Measurements from ENCODE around the gene PROX1. TPM values are rescaled to one million over a fixed set of nuclear protein-coding genes. Genes with fewer than 3 reads are reported as not detected.

Gene PROX1
- total RNA-seq, 1 experiment from 2014 or later, result 19.9 TPM

DNA sequence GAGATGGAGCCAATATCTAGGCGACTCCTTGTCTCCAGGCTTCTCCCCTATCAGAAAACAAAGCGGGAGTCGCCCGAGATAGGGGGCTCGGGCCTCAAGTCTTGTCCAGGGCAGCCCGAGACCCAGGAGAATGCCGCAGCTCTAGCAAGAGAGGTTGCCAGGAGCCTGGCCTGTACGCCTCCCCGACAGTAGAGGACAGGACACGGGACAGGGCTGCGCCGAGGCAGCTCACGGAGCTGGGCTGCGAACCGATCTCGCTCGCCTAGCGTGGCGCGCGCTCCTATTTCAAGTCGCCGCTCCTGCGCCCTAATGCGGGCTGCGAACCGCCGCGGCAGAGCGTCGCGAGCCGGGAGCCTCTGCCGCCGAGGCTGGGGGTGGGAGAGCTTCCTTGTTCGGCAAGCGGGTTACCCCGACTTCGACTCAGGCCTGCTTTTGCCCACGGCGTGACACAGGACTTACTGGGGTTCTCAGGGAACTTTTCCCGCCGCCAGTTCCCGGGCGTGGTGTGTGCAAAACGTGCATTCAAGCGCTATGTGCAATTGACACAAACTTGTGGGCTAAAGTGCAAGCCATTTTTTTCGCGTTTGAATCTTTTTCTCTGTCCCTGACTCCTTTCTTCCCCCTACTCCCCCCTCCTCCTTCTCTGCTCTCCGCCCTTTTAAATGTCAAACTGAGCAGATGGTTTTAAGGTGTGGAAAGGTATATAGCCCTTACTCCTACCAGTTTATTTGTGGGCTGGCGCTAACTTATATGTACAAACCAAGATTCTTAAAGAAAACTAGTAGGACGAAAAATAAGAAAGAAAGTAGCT, 2.4 kb upstream of the PROX1 start:
- Histone ChIP-seq H3K27ac (no peak overlapping the region), H3K27me3 (no peaks in the 10 kb centered on the region), H3K4me1 (peaks cover 10% of the 10 kb centered on the region; the same call in 1 of the 2 replicates), H3K9me3 (replicated peaks) (no peaks in the 10 kb centered on the region), H3K4me3 (no peak overlapping the region), H3K36me3 (no peaks in the 10 kb centered on the region)
- DNase-seq, result no peak

DNA sequence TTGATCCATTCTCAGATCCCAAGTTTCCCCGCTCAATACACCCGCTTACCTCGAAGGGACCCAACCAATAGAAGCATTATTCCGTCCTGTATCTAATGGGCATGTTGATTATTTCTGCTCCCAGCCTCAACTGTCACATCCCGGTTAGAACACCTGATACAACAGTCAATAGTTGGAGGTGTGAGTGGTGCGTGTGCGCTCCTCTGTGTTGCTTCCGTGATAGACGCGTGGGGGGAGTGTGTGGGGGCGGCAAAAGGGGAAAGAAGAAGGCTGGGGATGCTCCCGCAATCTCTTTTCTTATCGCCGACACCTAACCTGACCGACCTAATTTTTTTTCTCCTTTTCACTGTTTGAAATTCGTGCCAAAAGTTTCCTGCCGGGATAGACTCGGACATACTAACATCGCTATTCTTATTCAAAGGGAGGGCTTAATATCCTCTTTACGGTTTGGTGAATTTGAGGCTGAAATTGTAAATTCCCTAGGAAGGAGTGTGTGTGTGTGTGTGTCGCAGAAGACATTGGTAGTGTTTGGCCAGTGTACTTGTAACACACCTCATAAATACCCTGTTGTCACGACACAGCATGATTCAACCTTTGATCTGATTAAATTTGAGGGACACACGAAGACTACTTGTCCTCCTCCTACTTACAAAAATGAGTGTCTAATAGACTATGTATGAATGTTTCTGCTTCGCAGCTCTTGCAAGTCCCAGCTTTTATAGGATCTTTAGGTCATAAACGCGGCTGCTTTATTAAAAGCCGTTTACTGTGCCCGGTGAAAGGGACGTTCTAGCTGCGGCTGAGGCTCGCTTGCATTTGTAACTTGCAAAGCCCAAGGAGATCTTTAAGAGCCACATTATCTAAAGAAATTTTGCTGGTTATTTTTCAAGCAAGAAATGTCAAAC, 1.5 kb upstream of the PROX1 start:
- no peak overlapping the region for H3K4me3 ChIP-seq
- H3K36me3 ChIP-seq, result no peaks in the 10 kb centered on the region
- no peak overlapping the region for H3K27ac ChIP-seq
- no peaks in the 10 kb centered on the region for H3K27me3 ChIP-seq
- H3K4me1 ChIP-seq, result peaks cover 10% of the 10 kb centered on the region; the same call in 1 of the 2 replicates
- no peaks in the 10 kb centered on the region for H3K9me3 ChIP-seq (replicated peaks)
- DNase-seq, result no peak

DNA sequence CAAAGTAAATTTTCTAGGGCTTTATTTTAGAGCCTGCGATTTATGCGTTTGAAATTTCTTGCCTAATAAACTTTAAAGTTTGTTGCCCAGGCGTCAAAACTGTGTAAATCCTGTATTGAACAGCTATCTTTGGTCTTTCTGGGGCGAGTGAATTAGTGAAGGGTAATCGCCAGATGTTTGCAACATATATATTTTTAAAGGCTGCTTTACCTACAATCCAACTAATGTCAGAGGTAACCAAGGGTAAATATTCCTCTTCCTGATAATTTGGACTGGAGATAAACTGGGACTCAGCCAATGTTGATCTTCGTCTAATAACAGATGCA, 885 bp upstream of the PROX1 start:
- peak overlapping the region; percentile 74 for H3K4me3 ChIP-seq
- no peak for DNase-seq
- H3K27me3 ChIP-seq, result no peaks in the 10 kb centered on the region
- no peaks in the 10 kb centered on the region for H3K9me3 ChIP-seq (replicated peaks)
- H3K27ac ChIP-seq, result no peak overlapping the region
- peaks cover 11% of the 10 kb centered on the region for H3K4me1 ChIP-seq
- H3K36me3 ChIP-seq, result no peaks in the 10 kb centered on the region

DNA sequence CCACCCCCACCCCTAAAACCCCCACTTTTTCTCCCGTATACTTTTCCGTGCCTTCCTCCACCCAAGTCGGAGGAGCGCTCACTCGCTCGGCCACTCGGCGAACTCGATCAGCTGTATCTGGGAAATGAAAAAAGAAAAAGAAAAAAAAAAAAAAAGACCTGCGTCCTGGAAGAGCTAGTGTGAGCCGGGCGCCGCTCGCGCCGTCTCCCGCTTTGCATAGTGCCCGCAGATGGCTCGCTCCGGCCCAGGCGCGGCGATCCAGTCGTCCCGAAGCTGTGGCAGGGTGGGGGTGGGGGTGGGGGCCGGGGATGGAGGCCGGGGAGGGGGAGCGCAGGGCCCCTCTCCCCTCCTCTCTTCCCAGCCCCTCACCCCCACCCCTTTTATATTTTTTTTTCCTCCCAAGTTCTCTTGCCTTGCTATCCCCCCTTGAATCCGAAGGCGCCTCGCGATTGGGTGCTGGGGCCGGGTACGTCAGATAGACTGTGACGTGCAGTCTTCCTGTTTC, 299 bp upstream of the PROX1 start:
- Histone ChIP-seq H3K9me3 (replicated peaks) (no peaks in the 10 kb centered on the region), H3K36me3 (no peaks in the 10 kb centered on the region), H3K27ac (peak overlapping the region; percentile 81), H3K27me3 (no peaks in the 10 kb centered on the region), H3K4me3 (peak overlapping the region; percentile 74), H3K4me1 (peaks cover 17% of the 10 kb centered on the region)
- DNase-seq, result peak in 1 of 2 experiments; percentile 96

DNA sequence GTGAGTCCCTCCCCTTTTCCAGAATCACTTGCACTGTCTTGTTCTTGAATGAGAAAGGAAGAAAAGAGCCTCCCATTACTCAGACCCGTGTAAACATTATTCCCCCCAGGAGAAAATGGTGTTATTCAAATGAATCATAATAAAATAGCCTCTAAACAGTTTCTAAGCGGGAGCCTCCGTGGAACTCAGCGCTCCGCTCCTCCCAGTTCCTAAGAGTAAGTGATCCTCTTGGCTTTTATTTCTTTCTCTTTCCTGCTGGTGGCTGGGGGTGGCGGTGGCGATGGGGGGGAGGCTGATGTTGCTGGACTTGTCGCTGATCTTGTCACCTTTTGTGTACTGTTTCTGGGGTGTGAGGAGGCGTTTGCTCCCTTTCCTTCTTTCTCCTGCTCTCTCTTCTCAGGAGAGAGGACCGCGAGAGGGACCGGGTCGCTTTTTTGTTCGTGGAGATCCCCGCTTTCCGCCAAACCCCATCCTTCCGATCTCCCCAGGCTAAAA, 781 bp downstream of the PROX1 start:
- Histone ChIP-seq H3K27ac (peak overlapping the region; percentile 81), H3K4me3 (peak overlapping the region; percentile 74), H3K36me3 (no peaks in the 10 kb centered on the region), H3K4me1 (peaks cover 21% of the 10 kb centered on the region), H3K27me3 (no peaks in the 10 kb centered on the region), H3K9me3 (replicated peaks) (no peaks in the 10 kb centered on the region)
- DNase-seq, result no peak

DNA sequence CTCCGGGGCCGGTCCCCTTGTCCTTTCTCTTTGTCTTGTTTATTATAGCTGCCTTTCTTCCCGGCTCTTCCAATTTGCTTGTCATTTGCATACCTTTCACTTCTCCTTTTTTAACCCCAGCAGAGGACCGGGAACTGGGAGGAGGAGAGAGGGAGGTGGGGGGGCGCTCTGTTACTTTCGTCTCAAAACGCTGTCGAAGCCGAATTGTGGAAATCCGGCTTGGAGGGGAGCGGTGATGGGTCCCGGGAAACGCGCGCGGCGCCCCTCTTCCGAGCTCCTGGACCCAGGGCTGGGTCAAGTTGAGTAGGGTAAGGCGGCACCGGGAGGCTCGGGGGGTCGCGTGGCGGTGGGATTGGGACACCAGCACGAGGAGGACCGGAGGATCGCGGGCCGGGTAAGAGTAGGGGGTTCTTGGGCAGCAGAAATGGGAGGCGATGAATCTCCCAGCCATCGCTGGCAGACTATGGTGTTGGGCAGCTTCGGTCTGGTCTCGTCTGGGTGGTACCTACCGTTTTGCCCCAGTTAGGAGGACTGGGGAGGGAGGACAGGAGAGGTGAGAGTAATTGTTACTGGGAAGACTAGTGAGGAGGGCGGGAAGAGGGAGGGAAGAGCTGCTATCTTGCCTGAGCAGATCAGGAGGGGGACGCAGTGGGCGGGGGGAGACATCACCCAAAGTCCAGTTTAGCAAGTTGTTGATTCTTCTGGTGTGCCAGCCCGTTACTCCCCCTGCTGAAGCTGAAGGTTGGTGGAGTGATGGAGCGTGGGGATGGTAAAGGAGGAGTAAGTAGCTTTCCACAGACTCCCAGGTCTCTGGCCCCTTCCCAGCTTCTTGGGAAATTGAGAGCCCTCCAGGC, 1.5 kb downstream of the PROX1 start:
- DNase-seq, result peak; percentile 44 to 60
- Histone ChIP-seq H3K9me3 (replicated peaks) (no peaks in the 10 kb centered on the region), H3K4me1 (peaks cover 24% of the 10 kb centered on the region), H3K36me3 (no peaks in the 10 kb centered on the region), H3K4me3 (peak overlapping the region; percentile 74), H3K27me3 (no peaks in the 10 kb centered on the region), H3K27ac (peak overlapping the region; percentile 81)

DNA sequence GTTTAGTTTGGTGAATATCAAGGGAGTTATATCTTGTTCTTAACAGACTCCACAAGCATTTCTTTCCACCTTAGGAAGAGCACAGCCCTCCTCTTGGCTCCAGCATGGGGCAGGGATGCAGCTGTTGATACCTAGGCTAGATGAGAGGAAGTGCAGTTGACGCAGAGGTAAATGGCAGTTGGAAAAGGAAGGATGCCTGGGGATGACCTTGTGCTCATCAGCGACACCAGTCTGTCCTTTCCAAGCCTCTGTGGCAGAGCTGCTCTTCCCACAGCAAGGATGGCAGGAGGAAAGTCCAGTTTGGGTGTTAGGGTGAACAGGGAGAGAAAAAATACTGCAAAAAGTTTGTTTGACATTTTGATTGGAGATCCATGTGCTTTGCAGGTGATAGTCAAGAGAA, 6.2 kb downstream of the PROX1 start:
- Histone ChIP-seq H3K9me3 (replicated peaks) (no peaks in the 10 kb centered on the region), H3K4me1 (peaks cover 45% of the 10 kb centered on the region), H3K36me3 (peaks cover 18% of the 10 kb centered on the region), H3K27ac (no peak overlapping the region), H3K4me3 (no peak overlapping the region), H3K27me3 (no peaks in the 10 kb centered on the region)
- no peak for DNase-seq

DNA sequence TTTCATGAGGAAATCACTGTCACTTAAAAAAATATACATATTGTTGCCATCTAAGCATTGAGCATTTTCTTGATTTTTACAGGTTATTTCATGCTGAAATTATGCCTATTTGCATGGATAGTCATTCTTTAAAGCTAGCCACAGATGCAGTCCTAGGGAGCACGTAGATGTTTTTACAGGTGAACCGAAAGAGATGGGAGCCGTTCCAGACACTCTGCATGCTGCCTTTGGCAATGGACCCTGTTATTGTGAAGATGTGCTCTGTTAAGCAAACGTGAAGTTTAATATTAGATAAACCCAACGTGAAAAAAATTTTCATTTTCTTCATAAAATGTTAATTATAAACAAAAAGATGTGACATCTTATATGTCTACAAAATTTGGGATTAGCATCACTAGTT, 7.1 kb downstream of the PROX1 start:
- Histone ChIP-seq H3K27me3 (no peaks in the 10 kb centered on the region), H3K27ac (no peak overlapping the region), H3K36me3 (peaks cover 23% of the 10 kb centered on the region), H3K9me3 (replicated peaks) (no peaks in the 10 kb centered on the region), H3K4me3 (no peak overlapping the region), H3K4me1 (peaks cover 45% of the 10 kb centered on the region)
- DNase-seq, result no peak

DNA sequence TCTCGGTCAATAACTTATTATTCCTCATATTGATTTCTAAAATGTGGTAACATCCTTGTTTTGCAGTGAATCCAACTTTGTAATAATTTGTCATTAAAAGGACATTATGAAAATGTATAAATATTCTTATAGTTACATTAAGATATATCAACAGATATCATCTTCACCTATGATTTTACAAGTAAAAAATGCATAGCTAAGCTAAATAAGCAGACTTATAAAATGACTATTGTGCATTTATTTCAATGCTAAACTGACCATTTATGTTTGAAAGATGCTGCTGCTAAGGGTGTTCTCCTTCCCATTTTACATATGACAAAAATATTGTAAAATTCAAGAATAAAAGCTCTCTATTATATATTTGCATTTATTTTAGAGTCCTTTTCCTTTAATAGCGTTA, 7.8 kb downstream of the PROX1 start:
- H3K27me3 ChIP-seq, result no peaks in the 10 kb centered on the region
- H3K4me1 ChIP-seq, result peaks cover 45% of the 10 kb centered on the region
- peaks cover 27% of the 10 kb centered on the region for H3K36me3 ChIP-seq
- peak overlapping the region; percentile 99 for H3K27ac ChIP-seq
- peak overlapping the region; percentile 47 for H3K4me3 ChIP-seq
- no peaks in the 10 kb centered on the region for H3K9me3 ChIP-seq (replicated peaks)
- DNase-seq, result no peak

DNA sequence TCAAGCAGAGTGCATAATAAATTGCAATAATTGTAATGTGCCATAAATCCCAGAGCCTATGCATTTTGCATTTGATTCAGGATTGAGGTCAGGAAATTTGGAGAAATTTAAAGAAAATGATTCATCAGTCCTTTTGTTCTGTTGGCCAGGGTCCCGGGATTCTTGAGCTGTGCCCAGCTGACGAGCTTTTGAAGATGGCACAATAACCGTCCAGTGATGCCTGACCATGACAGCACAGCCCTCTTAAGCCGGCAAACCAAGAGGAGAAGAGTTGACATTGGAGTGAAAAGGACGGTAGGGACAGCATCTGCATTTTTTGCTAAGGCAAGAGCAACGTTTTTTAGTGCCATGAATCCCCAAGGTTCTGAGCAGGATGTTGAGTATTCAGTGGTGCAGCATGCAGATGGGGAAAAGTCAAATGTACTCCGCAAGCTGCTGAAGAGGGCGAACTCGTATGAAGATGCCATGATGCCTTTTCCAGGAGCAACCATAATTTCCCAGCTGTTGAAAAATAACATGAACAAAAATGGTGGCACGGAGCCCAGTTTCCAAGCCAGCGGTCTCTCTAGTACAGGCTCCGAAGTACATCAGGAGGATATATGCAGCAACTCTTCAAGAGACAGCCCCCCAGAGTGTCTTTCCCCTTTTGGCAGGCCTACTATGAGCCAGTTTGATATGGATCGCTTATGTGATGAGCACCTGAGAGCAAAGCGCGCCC, 8.7 kb downstream of the PROX1 start:
- H3K27ac ChIP-seq, result peak overlapping the region; percentile 99
- H3K4me1 ChIP-seq, result peaks cover 47% of the 10 kb centered on the region
- H3K27me3 ChIP-seq, result no peaks in the 10 kb centered on the region
- peak overlapping the region; percentile 47 for H3K4me3 ChIP-seq
- DNase-seq, result peak; percentile 78 to 90
- H3K9me3 ChIP-seq (replicated peaks), result no peaks in the 10 kb centered on the region
- H3K36me3 ChIP-seq, result peaks cover 34% of the 10 kb centered on the region

DNA sequence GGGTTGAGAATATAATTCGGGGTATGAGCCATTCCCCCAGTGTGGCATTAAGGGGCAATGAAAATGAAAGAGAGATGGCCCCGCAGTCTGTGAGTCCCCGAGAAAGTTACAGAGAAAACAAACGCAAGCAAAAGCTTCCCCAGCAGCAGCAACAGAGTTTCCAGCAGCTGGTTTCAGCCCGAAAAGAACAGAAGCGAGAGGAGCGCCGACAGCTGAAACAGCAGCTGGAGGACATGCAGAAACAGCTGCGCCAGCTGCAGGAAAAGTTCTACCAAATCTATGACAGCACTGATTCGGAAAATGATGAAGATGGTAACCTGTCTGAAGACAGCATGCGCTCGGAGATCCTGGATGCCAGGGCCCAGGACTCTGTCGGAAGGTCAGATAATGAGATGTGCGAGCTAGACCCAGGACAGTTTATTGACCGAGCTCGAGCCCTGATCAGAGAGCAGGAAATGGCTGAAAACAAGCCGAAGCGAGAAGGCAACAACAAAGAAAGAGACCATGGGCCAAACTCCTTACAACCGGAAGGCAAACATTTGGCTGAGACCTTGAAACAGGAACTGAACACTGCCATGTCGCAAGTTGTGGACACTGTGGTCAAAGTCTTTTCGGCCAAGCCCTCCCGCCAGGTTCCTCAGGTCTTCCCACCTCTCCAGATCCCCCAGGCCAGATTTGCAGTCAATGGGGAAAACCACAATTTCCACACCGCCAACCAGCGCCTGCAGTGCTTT, 9.4 kb downstream of the PROX1 start:
- Histone ChIP-seq H3K4me1 (peaks cover 51% of the 10 kb centered on the region), H3K27me3 (no peaks in the 10 kb centered on the region), H3K9me3 (replicated peaks) (no peaks in the 10 kb centered on the region), H3K36me3 (peaks cover 38% of the 10 kb centered on the region), H3K4me3 (peak overlapping the region; percentile 47), H3K27ac (peak overlapping the region; percentile 99)
- DNase-seq, result peak; percentile 92 to 96

DNA sequence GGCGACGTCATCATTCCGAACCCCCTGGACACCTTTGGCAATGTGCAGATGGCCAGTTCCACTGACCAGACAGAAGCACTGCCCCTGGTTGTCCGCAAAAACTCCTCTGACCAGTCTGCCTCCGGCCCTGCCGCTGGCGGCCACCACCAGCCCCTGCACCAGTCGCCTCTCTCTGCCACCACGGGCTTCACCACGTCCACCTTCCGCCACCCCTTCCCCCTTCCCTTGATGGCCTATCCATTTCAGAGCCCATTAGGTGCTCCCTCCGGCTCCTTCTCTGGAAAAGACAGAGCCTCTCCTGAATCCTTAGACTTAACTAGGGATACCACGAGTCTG, 10.0 kb downstream of the PROX1 start:
- Histone ChIP-seq H3K36me3 (peaks cover 38% of the 10 kb centered on the region), H3K9me3 (replicated peaks) (no peaks in the 10 kb centered on the region)
- DNase-seq, result no peak

DNA sequence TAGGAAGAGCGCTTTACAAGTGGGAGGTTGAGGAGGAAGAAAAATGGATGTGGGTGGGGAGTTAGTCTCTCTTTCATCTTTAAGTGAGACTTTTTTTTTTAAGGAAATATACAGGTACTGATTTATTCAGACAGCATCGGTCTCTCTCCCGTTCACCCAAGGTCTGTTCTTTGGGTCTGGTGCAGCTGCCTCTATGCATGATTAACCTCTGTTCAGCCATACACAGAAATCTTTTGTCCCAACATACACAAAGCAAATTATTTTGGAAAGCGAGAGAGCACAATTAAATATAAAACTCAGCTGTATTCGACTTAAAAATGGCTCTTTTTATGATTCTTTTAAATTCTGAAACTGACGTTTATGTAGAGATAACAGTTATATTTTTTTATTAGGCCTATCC, 11.0 kb downstream of the PROX1 start:
- Histone ChIP-seq H3K4me1 (peaks cover 57% of the 10 kb centered on the region), H3K27me3 (no peaks in the 10 kb centered on the region), H3K9me3 (replicated peaks) (no peaks in the 10 kb centered on the region), H3K36me3 (peaks cover 38% of the 10 kb centered on the region), H3K4me3 (no peak overlapping the region), H3K27ac (no peak overlapping the region)
- DNase-seq, result no peak

More for the DNA sequence above, 10.0 kb downstream of the PROX1 start:
- Histone ChIP-seq H3K4me3 (no peak overlapping the region), H3K4me1 (peaks cover 51% of the 10 kb centered on the region), H3K27ac (peak overlapping the region; percentile 99), H3K27me3 (no peaks in the 10 kb centered on the region)
